Activated CD4-positive, CD25-positive, alpha-beta regulatory T cell treated with anti-CD3 and anti-CD28 coated beads, Interleukin-2, amount 50 U/mL, for 72 hours (primary cell): ENCODE measurements around the gene MBOAT2.

Experiments used
- DNase-seq: peaks from one replicate; pipeline ENCODE4 v3.0.0; 2021

The MBOAT2 gene

DNA sequence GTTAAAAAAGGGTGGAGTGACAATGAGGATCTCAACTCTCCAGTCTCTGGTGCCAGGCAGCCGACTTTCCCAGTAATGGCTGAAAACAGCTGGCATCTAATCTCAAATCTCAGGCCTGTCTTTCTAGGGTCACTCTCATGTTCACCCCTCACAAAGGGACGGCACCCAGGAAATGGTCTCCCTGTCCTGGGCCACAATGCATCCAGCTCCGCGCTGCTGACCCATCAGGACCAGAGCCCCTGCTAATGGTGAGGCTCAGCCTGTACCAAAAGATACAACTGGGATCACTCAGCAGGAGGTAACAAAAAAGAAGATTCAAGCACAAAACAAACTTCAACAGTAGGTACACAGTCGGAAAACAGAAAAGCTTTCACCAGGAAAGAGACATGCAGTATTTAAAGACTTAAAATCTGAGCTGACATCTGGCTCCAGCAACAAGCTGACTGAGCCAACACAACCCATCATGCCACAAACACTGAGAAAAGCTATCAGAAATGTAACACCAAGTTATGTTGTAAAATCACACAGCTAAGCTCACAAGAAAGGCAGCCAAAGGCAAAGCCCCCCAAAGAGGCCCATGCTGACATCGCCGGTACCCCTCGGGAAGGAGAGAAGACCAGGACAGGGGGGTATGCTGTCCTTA, 152.5 kb downstream of the MBOAT2 start:
- no peak for DNase-seq

DNA sequence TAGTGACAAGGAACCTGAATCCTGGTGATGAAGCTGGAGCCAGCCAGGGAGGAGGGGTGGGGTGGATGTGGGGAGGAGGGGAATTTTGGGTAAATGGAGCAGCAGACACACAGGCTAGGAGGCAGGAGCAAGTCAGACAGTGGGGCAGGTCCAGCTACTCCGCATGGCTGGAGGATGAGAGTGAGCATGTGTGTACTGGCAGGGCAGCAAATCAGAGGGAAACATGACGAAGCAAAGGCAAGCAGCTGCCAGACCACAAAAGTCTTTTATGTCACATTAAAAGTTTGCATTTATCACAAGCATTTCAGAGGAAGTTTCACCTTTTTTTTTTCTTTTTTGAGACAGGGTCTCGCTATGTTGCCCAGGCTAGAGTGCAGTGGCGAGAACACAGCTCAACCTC, 154.2 kb downstream of the MBOAT2 start:
- no peak for DNase-seq

- DNase-seq = no peak
These were observed 155.0 kb downstream of the MBOAT2 start for GRCh38 chr2:8848328-8849100.

GRCh38 chr2:8847400-8847799, 156.1 kb downstream of the MBOAT2 start:
- DNase-seq = no peak

GRCh38 chr2:8841932-8842331, 161.6 kb downstream of the MBOAT2 start:
- no peak for DNase-seq

GRCh38 chr2:8840475-8841091, 162.9 kb downstream of the MBOAT2 start:
- no peak for DNase-seq

DNA sequence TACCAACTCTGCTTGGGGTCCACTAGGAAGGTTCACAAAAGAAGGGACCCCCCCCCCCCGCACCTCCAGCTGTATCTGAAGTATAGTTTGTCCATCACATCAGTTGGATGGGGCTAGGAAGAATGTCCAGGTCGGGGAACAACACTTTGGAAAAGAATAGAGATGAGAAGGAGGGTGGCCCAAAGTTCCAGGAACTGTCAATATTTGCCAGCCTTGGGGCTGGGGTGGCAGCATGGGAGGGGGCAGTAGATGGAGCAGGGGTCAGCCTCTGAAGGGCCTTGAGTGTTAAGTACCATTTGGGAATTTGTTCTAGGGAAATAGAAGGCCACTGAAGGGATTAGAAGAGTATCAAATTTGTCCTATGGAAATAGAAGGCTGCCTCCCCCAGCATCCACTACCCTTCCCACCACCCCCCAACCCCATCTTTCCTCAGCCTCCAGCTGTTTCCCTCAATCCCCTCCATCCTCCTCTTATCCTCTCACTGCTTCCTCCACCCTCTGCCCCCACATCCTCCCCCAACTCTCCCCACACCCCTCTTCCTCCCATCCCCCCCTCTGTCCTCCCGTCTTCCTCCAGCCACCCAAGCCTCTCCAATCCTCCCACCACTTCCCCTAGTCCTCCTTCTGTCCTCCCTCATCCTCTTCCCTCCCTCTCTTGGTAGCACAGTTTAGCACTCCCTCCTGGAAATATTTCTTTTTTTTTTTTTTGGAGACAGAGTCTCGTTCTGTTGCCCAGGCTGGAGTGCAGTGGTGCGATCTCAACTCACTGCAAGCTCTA, 164.1 kb downstream of the MBOAT2 start:
- no peak for DNase-seq

- DNase-seq = no peak
These were observed 165.7 kb downstream of the MBOAT2 start for GRCh38 chr2:8837795-8838140.

DNA sequence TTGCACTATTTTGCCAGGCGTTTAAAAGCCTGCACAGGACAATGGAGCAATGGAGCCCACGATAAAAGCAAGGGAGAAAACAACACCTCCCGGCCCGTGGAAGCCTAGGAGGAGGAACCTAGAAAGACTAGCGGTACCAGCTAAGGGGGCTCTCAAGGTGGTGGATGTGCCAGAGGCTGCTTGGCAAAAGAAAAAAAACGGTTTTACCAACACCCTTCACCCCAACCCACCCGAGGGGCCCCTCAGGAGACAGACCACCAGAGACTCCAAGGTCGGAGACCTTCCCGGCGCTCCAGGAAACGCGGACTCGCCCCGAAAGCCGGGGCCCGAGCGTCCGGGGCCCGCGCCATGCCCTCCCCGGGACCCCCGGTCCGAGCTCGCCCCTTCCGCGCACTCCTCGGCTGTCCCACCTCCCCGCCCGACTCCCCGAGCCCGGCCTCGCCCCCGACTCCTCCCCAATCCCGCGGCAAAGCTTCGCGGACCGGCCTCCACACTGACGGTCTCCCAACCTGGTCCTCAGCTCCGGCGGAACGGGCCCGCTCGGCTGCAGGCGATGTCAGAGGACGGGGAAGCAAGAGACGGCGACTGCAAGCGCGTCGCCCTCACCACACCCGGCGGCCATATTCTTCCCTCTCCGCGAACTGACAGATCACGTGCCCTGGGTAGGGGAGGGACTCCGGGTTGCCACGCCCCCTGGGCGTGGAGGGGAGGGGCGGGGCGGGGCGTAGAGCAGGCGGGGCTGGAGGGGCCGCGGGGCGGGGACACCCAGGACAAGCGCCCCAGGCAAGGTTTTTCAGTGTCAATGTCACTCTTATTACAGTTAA, 166.3 kb downstream of the MBOAT2 start, which contains the start of gene KIDINS220:
KIDINS220 (minus strand) TSS at position 643 of the 824 bp plus-strand sequence. CDS start 10,520 bp downstream, outside the sequence.
- peak; percentile 83 for DNase-seq

- no peak for DNase-seq
These were observed 168.2 kb downstream of the MBOAT2 start for GRCh38 chr2:8835279-8835678.

DNA sequence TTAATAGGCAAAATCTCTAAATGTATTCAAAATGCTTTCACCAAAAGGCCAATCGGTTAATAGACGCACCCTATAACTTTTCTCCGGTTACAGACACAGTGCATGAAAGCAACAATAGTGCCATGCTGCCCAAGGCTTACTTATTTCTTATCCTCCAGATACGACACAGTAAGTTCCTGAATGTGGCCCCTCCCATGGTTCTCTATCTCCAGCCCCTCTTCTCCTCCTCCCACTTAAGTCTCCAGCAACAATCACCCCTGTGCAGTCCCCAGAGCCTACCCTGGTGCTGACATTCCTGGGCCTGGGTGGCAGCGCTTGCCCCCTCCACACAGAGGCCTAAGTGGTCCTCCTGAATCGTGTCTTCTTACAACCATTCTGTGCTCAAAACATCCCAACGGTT, 169.6 kb downstream of the MBOAT2 start:
- DNase-seq = no peak

DNA sequence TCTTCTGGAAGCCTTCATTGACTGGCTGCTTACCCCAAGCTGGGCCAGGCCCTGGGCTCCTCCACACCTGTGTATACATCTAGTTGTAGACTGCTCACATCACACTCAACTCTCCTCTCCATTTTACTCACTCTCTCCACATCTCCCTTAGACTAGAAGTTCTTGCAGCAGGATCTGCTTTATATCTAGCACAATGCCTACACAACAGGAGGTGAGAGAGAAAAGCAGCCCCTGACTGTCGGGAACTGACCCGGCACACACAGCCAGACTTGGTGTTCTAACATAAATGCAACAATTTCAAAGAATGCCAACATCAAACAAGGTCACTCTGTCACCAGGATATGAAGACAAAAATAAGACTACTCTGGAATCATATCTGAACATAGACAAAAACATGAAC, 172.0 kb downstream of the MBOAT2 start:
- DNase-seq = no peak

GRCh38 chr2:8827729-8828128, 175.8 kb downstream of the MBOAT2 start:
- no peak for DNase-seq

DNA sequence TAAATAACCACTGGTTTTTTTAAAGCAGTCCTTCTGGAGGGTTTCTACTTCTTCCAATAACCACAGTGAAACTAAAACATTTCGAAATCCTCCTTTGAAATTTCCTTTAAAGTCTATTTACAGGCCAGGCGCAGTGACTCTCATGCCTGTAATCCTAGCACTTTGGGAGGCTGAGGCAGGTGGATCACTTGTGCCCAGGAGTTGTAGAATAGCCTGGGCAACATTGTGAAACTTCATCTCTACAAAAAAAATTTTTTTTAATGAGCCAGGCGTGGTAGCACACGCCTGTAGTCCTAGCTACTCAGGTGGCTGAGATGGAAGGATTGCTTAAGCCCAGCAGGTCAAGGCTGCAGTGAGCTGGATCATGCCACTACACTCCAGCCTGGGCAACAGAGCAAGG, 181.3 kb downstream of the MBOAT2 start:
- no peak for DNase-seq

DNA sequence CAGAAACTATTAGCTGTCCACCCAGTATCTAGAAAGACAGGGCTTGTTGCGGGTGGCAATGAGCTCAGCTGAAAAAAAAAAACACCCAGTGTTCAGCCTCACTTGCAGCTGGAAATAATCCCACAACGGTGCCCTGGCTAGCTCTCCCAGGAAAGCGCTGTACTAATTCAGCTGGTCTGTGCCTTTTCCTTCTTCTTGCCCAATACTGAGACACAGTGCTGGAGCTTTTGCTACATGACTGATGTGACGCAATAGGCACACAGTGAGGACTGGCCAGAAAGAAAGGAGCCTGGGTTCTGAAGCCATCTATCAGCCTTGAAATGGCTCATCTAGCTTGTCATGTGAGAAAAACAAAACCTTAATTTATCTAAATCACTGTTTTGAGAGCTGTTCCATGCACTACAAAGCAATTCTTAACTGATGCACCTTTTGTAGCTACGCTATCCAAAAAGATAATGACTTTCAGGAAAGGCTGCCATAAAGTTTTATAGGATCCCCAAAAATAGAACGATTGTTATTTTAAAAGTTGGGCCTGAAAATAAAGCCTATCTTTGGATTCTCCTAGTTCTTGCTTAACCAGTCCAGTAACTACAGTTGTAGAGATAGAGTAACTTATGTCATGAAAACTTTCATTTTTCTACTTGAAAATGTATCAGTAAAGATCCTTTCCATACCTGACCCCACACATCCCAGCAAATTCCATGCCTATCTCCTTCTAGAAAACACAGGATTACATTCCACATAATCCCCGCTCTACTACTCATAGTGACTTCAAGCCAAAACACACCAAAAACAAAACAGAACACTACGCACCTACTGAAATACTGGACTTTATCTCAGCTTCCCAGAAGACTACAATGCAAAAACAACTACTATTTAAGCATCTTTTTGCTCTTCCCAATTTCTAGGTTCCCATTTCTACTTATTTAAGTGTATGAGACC, 181.9 kb downstream of the MBOAT2 start:
- no peak for DNase-seq

- DNase-seq = no peak
These were observed 183.5 kb downstream of the MBOAT2 start for GRCh38 chr2:8819948-8820347.

GRCh38 chr2:8819194-8819593, 184.3 kb downstream of the MBOAT2 start:
- DNase-seq = no peak

DNA sequence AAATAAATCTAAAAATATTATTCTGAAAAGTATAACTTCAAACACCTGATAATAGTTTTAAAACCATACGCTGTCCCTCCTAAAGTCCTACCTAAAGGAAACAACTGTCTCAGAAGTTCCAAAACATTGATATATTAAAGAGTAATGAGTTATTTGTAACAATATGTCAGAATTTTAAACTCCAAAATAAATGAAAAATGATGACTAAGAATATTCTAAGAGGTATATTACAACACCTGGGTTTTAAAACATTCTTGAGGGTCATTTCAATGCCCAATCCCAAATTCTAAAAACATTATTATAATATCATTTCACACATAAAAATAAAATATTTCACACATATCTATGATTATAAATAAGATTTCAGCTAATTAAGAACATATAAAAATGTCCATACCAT, 186.3 kb downstream of the MBOAT2 start:
- DNase-seq = no peak

DNA sequence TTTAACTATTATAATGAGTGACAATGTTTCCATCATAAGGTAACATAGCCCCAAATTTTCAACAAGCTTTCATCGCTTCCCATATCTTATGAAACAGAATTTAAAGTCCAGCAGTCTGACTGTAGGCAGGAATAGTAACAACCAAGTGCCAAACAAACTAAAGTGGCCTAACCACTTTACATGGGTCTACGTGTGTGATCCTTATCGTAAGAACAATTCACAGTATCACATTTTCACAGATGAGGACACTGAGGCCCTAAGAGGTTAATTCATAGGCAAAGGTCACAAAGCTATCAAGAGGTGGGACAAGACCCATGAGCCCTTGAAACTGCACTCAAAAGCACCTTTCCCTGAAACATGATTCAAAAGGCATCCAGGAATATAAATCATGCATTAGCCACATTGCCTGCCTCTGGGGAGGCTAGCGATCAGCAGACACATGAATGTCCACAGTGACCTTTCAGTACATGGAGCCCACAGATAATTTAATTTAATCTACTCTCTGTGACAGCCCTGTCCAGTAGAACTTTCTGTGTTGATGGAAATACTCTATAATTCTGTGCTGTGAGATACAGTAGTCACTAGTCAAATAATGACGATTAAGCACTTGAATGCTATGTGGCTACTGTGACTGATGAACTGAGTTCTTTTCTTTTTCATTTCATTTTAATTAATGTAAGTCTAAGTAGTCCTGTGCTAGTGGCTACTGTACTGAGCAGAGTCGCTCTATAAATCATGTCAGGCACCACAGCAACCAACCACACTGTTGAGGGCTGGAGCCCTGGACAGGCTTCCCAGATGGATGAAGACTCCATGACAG, 196.4 kb downstream of the MBOAT2 start:
- no peak for DNase-seq
